Forelimb muscle (tissue), 1 donor: ENCODE data around the gene STX5. TPM values are rescaled to one million over a fixed set of nuclear protein-coding genes. Genes with fewer than 3 reads are reported as not detected.
"Not testable (repeated sequence)": the region's sequence is repeated elsewhere in the genome, so short reads cannot be mapped to it uniquely, and the experiment has no call there.

Experiments
- DNase-seq: peaks from one replicate; pipeline ENCODE4 v3.0.0-alpha.2; 2013; ENCODE audit warnings: low read depth
- polyA plus RNA-seq: library from polyadenylated mRNA; unstranded; fragments of 120-200 nt; gene quantifications from one replicate; pipeline ENCODE4 v1.2.1, GENCODE V29; 2013; ENCODE audit not compliant: insufficient read length

Gene STX5
- polyA plus RNA-seq, 1 donor = 32.0 TPM

DNA sequence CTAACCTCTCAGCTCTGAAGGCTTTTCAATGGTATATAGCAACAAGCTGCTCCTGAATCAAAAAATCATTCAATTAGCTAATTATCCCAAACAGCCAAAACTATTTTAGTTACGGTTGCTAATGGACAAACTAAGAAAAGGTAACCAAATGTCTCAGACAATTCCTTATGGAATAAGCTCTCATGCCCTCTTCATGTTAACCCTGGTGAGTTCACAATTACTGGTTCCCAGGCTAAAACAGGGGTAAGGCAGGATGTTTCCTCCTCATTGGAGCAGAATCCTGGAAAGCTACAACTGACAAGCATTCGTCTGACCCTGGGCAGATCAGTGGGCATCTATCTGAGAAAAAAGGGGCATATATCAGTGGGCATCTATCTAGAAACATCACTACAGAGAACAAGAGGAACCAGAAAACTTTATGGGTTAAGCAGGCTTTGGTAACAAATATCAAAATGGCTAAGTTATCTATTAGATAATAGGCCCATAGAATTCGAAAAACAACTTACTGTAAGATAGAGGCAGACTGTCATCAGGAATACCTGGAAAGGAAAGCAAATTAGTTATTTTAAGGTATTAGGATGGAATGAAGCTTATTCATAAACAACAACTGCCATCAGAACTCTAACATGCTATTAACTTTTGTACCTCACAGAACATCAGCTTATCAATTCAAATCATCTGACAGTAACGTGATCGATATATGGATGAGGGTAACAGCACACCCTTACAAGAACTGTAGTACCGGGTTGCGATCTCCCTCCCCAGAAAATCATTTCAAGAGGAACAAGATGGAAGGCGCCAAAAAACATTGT is 22.4 kb upstream of the STX5 start:
- no peak for DNase-seq

DNA sequence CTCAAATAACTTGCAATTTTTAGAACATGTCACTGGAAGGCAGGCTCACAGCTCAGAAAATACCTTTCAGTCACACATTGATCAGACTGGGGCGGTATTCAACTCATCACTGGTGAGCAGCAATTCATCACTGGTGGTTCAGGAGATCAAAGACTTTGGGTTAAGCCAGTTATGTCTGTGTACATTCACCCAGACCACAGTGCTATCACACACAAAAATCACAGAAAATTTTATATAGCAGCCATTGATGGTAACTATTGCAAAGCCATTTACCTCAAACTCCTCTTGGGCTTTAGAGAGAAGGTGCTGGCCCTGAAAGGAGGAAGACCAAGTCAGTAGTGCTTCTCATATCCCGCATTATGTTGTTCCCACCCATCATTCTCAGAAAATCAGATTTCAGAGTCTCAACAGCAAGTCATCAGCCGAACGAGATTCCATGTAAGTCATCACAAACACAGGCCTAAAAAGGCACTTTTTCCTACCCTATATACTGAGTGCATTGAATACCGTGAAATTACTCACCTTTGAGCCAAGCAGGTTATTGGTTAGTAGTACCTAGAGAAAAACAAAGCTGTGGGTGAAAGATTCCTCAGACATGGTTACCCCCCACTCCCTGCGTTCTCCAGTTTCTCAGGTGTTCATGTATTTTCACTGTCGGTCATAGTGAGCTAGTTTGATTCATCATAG is 21.6 kb upstream of the STX5 start:
- DNase-seq = no peak

DNA sequence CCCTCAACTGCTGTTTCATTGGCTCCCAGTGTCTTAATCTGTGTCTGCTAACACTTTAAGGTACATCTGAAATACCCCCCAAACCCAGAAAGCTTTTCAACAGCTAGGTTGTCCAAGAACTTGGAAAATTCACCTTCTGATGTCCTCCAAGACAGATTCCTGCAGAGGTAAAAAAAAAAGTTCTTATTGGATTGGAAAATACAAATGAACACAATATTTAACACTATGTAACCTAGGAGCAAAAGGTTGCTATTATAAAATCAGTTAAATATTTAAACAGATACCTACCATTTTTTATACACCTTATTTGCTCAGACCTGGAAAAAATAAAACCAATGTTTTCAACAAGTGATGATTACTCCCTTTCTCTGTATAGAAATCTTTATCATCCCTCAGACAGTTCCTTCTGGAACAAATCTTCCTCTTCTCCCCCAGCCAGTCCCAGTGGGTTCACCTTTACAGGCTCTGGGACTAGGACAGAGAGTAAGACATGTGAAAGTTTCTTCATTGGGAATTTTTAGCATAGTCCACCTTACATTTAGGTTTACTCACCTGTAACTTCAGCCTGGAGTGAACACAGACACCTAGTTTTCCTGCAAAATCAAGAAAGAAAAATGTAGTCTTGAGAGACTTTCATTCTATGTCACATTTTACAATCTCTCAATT is 20.8 kb upstream of the STX5 start:
- no peak for DNase-seq

DNA sequence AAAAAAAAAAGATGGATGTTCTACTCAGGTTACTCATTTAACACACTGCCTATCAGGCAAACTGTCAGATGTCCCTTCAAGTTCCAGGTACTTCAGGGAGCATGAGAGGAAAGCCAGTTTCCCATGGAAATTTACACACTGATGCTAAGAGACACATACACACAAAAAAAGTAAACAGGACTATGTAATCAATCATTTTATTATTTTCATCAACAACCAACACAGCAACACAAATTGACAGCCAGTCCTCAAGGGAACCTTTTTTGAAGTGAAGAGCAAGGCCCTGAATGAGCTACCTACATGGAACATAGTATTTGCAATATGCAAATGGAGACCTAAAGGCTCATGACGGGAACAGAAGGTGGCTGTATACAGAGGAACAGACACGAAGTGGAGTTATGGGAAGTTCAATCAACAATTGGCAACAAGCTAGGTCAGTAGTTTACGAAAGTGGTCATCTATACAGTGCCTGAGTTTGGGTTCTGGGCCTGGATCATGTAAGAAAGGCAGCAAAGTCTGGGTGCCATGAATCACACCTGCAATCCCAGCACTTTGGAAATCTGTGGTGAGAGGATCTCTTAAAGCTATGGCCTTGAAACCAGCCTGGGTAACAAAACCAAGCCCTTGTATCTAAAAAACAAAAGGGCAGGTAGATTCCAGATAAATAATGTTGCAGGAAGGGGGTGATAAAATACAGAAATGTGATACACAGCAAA is 20.1 kb upstream of the STX5 start:
- no peak for DNase-seq

DNA sequence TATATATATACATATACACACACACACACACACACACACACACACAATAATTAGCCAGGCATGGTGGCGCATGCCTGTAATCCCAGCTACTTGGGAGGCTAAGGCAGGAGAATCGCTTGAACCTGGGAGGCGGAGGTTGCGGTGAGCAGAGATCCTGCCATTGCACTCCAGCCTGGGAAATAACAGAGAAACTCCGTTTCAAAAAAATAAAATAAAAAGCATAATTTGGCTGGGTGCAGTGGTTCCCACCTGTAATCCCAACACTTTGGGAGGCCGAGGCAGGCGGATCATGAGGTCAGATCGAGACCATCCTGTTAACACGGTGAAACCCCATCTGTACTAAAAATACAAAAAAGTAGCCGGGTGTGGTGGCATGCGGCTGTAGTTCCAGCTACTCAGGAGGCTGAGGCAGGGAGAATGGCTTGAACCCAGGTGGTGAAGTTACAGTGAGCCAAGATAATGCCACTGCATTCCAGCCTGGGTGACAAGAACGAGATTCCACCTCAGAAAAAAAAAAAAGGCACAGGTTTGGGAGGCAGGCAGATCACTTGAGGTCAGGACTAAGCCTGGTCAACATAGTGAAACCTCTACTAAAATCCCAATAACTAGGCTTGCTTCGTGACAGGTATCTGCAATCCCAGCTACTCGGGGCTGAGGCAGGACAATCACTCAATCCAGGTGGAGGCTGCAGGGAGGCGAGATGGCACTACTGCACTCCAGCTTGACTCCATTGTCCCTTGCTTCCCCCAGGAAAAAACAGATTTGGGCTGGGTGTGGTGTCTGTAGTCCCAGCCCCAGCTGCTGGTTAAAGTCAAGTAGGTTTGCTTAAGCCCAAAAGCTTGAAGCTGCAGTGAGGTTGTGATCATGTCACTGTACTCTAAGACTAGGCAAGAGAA is 19.3 kb upstream of the STX5 start:
- DNase-seq = no peak

GRCh38 chr11:62847767-62848314 is 16.0 kb upstream of the STX5 start:
- DNase-seq = no peak

DNA sequence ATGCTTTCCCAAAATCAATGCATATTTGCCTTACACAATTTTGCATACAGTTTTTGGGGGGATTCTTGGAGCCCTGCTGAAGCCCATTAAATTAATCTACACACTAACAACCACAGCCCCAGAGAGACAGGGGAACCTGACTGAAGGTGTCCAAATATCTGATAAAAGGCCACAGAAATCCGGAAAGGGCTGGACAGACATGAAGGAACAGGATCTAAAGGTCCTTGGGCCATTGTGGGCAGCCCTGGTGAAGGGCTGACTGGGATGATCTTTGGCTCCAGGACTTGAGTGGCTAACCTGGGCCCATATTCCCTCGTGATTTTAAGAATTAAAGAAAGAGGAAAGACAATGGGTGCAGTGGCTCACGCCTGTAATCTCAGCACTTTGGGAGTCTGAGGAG is 14.3 kb upstream of the STX5 start:
- no peak for DNase-seq

GRCh38 chr11:62844154-62844553 is 12.3 kb upstream of the STX5 start:
- DNase-seq = no peak

DNA sequence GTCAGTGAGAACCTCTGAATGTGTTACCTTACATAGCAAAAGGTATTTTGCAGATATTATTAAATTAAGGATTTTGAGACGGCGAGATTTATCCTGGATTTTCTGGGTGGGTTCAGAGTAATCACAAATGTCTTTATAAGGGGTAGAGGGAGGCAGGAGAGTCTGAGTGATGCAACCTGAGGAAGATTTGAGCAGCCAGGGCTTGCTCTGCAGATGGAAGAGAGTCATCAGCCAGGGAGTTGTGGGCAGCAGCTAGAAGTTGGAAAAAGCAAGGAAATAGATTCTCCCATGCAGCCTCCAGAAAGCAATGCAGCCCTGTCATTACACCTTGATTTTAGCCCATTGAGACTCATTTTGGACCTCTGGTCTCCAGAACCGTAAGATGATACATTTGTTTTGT is 11.6 kb upstream of the STX5 start:
- DNase-seq = no peak

DNA sequence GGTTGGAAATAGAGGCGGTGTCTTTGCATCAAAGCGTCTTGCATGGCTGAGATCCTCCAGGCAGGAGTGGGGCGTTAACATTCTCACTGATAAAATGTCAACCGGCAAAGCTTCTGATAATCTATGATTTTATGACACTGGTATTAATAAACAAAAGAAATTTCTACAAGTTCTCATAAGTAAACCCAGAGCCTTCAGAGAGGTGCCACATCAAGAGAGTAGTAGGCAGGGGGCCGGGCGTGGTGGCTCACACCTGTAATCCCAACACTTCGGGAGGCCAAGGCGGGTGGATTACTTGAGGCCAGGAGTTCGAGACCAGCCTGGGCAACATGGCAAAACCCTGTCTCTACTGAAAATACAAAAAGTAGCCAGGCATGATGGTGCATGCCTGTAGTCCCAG is 11.0 kb upstream of the STX5 start:
- not testable (repeated sequence) for DNase-seq

- DNase-seq = no peak
Measured at GRCh38 chr11:62842171-62842741, 10.4 kb upstream of the STX5 start.

- DNase-seq = peak; percentile 97
Measured at GRCh38 chr11:62841361-62842170, 9.7 kb upstream of the STX5 start.

- not testable (repeated sequence) for DNase-seq
Measured at GRCh38 chr11:62840721-62841360, 9.0 kb upstream of the STX5 start.

DNA sequence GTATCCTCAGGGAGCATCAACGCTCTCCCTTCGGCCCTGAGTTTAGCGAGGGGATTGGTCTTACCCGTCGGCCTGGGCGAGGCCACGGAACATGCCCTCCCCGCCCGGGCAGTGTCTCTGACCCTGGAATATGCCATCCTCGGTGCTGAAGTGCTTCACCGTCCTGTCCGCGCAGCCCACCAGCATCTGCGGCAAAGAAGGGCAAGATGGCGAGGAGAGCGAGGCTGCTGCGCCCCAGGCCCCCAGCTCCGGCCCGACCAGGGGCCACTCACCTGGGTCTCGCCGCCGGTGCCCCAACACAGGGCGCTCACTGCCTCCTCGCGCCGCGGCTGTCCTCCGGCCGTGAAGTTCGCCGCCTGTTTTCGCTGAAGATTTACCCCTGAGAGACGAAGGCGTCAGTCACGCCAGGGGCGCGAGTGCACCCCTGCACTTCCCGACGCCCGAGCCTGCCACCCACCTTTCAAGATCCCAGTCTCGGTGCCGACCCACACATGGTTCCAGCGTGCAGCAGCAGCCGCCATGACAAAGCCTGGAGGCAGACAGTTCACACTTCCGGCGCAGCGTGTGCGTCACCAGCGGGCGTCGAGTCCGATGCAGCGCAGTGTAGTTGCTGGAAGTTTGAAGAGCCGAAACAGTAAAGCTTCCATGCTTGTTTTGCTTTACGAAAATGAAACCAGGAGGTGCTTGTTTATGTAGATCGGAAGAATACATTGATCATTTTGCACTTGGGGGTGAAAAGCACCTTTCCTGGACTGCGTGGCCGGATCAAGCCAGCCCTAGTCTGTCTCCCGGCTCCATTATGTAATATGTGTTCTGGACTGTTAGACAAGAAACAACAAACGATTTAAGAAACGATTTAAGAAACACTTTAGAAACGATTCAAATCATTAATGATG is 7.4 kb upstream of the STX5 start, which contains the start of gene WDR74:
WDR74 (minus strand) TSS at position 541 of the 896 bp plus-strand sequence; CDS start at position 521, 20 bp downstream.
- peak; percentile 90 for DNase-seq

DNA sequence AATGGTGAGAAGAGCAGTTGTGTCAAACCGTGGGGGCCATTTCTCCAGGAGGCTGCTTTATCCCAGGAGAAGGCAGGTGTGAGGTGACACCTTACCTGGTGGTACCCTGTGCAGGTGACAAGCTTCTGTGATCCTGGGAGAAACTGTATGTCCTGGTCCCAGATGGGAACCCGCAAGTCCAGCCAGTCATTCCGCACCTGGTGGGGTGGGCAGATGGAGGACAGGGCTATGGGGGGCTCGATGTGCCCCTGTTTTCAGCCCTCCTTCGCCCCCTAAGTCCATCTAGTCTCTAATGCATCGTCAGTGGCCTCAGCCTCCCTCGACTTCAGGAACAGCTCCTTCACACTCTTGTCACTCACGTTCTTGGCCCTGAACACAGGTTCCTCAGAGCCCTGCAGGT is 3.5 kb upstream of the STX5 start:
- DNase-seq = no peak

GRCh38 chr11:62832336-62833234 is 734 bp upstream of the STX5 start, which contains the start of gene TEX54:
Gene TEX54, minus strand, starts transcription at chr11:62832841.
- no peak for DNase-seq
